K562 (cell line): ENCODE data around the gene NECTIN4. TPM values are rescaled to one million over a fixed set of nuclear protein-coding genes. Genes with fewer than 3 reads are reported as not detected.
A peak's percentile ranks its signal among the peaks of the same experiment; 100 is the strongest.

Experiments
- BCOR ChIP-seq: fragments of 450-650 bp; IDR thresholded peaks from 2 replicates; pipeline ENCODE4 v1.6.1; 2016
- FOS ChIP-seq: IDR thresholded peaks from 3 replicates; pipeline ENCODE4 v1.6.1; 2011; ENCODE audit not compliant: insufficient read length; ENCODE audit errors: extremely low read depth
- LCOR ChIP-seq: sonication (generic); formaldehyde crosslinking; IDR thresholded peaks from 2 replicates; pipeline ENCODE4 v1.8.0; 2022; ENCODE audit warnings: mild to moderate bottlenecking, missing genetic modification reagents
- NFIC ChIP-seq: fragments of 450-650 bp; IDR thresholded peaks from 2 replicates; pipeline ENCODE4 v1.6.1; 2017; ENCODE audit warnings: mild to moderate bottlenecking, inconsistent platforms
- PCBP2 ChIP-seq: fragments of 200-400 bp; formaldehyde crosslinking; IDR thresholded peaks from 2 replicates; pipeline ENCODE4 v1.6.1; 2018; ENCODE audit warnings: low read length, low read depth, mild to moderate bottlenecking, moderate library complexity; ENCODE audit not compliant: poor library complexity, severe bottlenecking
- POLR2H ChIP-seq: IDR thresholded peaks from 2 replicates; pipeline ENCODE4 v1.6.1; 2016; ENCODE audit warnings: missing genetic modification characterization, low read depth, mild to moderate bottlenecking, control low read depth, missing compliant biosample characterization, moderate library complexity
- PTTG1 ChIP-seq: fragments of 450-650 bp; IDR thresholded peaks from 2 replicates; pipeline ENCODE4 v1.6.1; 2016; ENCODE audit warnings: low read depth, mild to moderate bottlenecking, missing genetic modification characterization, missing compliant biosample characterization
- RBM34 ChIP-seq: fragments of 200-400 bp; formaldehyde crosslinking; IDR thresholded peaks from 2 replicates; pipeline ENCODE4 v1.6.1; 2018; ENCODE audit warnings: low read length, borderline replicate concordance; ENCODE audit not compliant: insufficient read depth
- TGIF2 ChIP-seq: sonication (generic); formaldehyde crosslinking; IDR thresholded peaks from 2 replicates; pipeline ENCODE4 v1.8.1; 2022; ENCODE audit warnings: mild to moderate bottlenecking, missing genetic modification reagents, moderate library complexity
- ZNF121 ChIP-seq: sonication (generic); formaldehyde crosslinking; conservative IDR thresholded peaks from 2 replicates; pipeline ENCODE4 v1.8.0; 2022; ENCODE audit warnings: missing genetic modification reagents
- polyA plus RNA-seq, 8 experiments: library from polyadenylated mRNA; depleted of rRNA in 4 of 8; stranded (reverse) in 5 of 8; unstranded in 3 of 8; fragments of >200 nt; fragmentation: Nextera tagmentation in 2 of 8; fragmentation: Illumina TruSeq in 1 of 8; extraction: Ambion mirVana in 2 of 8; extraction: Trizol in 1 of 8; gene quantifications; 2 replicates each; pipeline versions ENCODE4 v1.2.1 to v1.2.3, GENCODE V29; 2011 to 2014; ENCODE audit warnings: inconsistent platforms in 1 of 8, missing spikeins in 1 of 8
- total RNA-seq, 7 experiments: library from RNA; depleted of rRNA in 6 of 7; stranded (reverse); fragments of >200 nt in 6 of 7; fragmentation: Illumina TruSeq in 2 of 7; extraction: Trizol in 2 of 7; gene quantifications; 2 replicates each; pipeline versions ENCODE4 v1.2.1 to v1.2.3, GENCODE V29; 2011 to 2021; ENCODE audit warnings: low replicate concordance in 1 of 7
- TF ChIP-seq, protein P1 (sequence below): sonication (generic); formaldehyde crosslinking; IDR thresholded peaks from 2 replicates; pipeline ENCODE4 v1.8.1; 2023; ENCODE audit warnings: missing genetic modification reagents, mild to moderate bottlenecking, borderline replicate concordance
- TF ChIP-seq, protein P2 (sequence below): fragments of 250-450 bp; sonication (Bioruptor Pico); IDR thresholded peaks from 2 replicates; pipeline ENCODE4 v1.8.0; 2021; ENCODE audit warnings: borderline replicate concordance, mild to moderate bottlenecking, moderate library complexity; ENCODE audit not compliant: poor library complexity, severe bottlenecking
- TF ChIP-seq, protein P3 (sequence below): fragments of 250-450 bp; sonication (Bioruptor Pico); IDR thresholded peaks from 2 replicates; pipeline ENCODE4 v1.5.0; 2021
- TF ChIP-seq, protein P4 (sequence below), 2 experiments: fragments of 450-650 bp; IDR thresholded peaks; 2 replicates each; pipeline ENCODE4 v1.6.1; 2018; ENCODE audit warnings: mild to moderate bottlenecking in 2 of 2, low read depth in 1 of 2; ENCODE audit not compliant: partially characterized antibody in 2 of 2
- TF ChIP-seq, protein P5 (sequence below): sonication (generic); formaldehyde crosslinking; IDR thresholded peaks from 2 replicates; pipeline ENCODE4 v1.9.0; 2022; ENCODE audit warnings: mild to moderate bottlenecking, missing genetic modification reagents

The NECTIN4 gene
- total and polyA plus RNA-seq, 9 of the 15 experiments (the other 6 are each of a cell fraction or from before 2014, with no cell fraction given): 0.01 to 0.09 TPM; not detected in 7

DNA sequence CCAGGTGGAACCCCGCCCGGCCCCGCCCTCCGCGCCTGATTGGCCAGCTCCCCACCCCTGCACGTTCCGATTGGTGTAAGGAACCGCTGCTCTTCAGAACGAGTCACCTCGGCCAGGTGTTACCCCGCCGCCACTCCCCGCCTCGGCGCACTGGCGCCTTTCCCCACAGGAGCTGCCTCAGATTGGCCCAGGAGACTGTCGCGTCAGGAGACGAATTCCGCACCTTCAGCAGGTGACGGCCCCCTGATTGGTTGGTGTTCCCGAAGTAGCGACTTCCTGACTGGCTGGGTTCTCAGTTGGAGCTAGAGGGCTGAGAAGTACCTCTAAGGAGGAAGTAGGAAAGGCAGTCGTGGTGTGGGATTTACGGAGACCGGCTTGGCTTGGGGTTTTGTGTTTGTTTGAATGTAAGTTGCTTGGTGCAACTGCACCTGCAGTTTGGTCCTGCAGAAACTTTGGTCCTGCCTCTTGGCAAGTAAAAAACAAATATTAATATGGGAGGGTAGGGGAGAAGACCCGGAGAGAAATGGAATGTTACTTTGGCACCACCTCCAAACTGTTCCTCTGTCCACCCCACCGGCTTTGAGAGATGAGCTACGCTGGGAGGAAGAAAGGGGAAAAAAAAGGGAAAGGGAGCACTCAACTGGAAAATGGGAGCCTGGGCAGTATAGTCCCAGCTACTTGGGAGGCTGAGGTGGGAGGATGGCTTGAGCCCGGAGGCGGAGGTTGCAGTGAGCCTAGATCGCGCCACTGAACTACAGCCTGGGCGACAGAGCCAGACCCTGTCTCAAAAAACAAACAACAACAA is 68.0 kb downstream of the NECTIN4 start (continued):
- TF ChIP-seq, protein P1, sequence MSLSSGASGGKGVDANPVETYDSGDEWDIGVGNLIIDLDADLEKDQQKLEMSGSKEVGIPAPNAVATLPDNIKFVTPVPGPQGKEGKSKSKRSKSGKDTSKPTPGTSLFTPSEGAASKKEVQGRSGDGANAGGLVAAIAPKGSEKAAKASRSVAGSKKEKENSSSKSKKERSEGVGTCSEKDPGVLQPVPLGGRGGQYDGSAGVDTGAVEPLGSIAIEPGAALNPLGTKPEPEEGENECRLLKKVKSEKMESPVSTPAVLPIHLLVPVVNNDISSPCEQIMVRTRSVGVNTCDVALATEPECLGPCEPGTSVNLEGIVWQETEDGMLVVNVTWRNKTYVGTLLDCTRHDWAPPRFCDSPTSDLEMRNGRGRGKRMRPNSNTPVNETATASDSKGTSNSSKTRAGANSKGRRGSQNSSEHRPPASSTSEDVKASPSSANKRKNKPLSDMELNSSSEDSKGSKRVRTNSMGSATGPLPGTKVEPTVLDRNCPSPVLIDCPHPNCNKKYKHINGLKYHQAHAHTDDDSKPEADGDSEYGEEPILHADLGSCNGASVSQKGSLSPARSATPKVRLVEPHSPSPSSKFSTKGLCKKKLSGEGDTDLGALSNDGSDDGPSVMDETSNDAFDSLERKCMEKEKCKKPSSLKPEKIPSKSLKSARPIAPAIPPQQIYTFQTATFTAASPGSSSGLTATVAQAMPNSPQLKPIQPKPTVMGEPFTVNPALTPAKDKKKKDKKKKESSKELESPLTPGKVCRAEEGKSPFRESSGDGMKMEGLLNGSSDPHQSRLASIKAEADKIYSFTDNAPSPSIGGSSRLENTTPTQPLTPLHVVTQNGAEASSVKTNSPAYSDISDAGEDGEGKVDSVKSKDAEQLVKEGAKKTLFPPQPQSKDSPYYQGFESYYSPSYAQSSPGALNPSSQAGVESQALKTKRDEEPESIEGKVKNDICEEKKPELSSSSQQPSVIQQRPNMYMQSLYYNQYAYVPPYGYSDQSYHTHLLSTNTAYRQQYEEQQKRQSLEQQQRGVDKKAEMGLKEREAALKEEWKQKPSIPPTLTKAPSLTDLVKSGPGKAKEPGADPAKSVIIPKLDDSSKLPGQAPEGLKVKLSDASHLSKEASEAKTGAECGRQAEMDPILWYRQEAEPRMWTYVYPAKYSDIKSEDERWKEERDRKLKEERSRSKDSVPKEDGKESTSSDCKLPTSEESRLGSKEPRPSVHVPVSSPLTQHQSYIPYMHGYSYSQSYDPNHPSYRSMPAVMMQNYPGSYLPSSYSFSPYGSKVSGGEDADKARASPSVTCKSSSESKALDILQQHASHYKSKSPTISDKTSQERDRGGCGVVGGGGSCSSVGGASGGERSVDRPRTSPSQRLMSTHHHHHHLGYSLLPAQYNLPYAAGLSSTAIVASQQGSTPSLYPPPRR (CRISPR knock-in tag): no peak
- TF ChIP-seq, protein P2, sequence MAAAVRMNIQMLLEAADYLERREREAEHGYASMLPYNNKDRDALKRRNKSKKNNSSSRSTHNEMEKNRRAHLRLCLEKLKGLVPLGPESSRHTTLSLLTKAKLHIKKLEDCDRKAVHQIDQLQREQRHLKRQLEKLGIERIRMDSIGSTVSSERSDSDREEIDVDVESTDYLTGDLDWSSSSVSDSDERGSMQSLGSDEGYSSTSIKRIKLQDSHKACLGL (CRISPR knock-in tag): no peak
- TF ChIP-seq, protein P3, sequence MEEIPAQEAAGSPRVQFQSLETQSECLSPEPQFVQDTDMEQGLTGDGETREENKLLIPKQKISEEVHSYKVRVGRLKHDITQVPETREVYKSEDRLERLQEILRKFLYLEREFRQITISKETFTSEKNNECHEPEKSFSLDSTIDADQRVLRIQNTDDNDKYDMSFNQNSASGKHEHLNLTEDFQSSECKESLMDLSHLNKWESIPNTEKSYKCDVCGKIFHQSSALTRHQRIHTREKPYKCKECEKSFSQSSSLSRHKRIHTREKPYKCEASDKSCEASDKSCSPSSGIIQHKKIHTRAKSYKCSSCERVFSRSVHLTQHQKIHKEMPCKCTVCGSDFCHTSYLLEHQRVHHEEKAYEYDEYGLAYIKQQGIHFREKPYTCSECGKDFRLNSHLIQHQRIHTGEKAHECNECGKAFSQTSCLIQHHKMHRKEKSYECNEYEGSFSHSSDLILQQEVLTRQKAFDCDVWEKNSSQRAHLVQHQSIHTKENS (CRISPR knock-in tag): no peak
- peak; percentile 96 for TF ChIP-seq BCOR
- no peak for TF ChIP-seq NFIC
- no peak for TF ChIP-seq TGIF2
- peak; percentile 12; the same call in 1 of the 2 replicates for TF ChIP-seq LCOR (CRISPR knock-in tag)
- TF ChIP-seq POLR2H (tag): peak; percentile 84
- no peak for TF ChIP-seq PTTG1
- no peak for TF ChIP-seq PCBP2
- TF ChIP-seq, protein P4, sequence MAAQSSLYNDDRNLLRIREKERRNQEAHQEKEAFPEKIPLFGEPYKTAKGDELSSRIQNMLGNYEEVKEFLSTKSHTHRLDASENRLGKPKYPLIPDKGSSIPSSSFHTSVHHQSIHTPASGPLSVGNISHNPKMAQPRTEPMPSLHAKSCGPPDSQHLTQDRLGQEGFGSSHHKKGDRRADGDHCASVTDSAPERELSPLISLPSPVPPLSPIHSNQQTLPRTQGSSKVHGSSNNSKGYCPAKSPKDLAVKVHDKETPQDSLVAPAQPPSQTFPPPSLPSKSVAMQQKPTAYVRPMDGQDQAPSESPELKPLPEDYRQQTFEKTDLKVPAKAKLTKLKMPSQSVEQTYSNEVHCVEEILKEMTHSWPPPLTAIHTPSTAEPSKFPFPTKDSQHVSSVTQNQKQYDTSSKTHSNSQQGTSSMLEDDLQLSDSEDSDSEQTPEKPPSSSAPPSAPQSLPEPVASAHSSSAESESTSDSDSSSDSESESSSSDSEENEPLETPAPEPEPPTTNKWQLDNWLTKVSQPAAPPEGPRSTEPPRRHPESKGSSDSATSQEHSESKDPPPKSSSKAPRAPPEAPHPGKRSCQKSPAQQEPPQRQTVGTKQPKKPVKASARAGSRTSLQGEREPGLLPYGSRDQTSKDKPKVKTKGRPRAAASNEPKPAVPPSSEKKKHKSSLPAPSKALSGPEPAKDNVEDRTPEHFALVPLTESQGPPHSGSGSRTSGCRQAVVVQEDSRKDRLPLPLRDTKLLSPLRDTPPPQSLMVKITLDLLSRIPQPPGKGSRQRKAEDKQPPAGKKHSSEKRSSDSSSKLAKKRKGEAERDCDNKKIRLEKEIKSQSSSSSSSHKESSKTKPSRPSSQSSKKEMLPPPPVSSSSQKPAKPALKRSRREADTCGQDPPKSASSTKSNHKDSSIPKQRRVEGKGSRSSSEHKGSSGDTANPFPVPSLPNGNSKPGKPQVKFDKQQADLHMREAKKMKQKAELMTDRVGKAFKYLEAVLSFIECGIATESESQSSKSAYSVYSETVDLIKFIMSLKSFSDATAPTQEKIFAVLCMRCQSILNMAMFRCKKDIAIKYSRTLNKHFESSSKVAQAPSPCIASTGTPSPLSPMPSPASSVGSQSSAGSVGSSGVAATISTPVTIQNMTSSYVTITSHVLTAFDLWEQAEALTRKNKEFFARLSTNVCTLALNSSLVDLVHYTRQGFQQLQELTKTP (IDR thresholded peaks at IDR 0.05; ENCODE audit: low read depth in 1 of 2, partially characterized antibody in 2 of 2): no peak
- TF ChIP-seq ZNF121 (CRISPR knock-in tag): peak; percentile 55
- peak; percentile 85 for TF ChIP-seq FOS
- TF ChIP-seq, protein P5, sequence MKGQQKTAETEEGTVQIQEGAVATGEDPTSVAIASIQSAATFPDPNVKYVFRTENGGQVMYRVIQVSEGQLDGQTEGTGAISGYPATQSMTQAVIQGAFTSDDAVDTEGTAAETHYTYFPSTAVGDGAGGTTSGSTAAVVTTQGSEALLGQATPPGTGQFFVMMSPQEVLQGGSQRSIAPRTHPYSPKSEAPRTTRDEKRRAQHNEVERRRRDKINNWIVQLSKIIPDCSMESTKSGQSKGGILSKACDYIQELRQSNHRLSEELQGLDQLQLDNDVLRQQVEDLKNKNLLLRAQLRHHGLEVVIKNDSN: 0 out of 2 replicates have a peak, but pooled peaks have one; percentile 5
- TF ChIP-seq RBM34: no peak
